Liver (tissue), 9 donors: ENCODE measurements around the gene DNAH17. TPM values are rescaled to one million over a fixed set of nuclear protein-coding genes. Genes with fewer than 3 reads are reported as not detected.

Experiments
- DNase-seq: peaks from one replicate; pipeline ENCODE4 v3.0.0-alpha.2; 2017; ENCODE audit warnings: low spot score
- H3K27ac ChIP-seq, 2 donors: one replicate each; pipeline ENCODE4 v1.7.0; 2013; ENCODE audit warnings: inconsistent platforms in 2 of 2, low read length in 2 of 2, control low read depth in 1 of 2, low read depth in 1 of 2, mild to moderate bottlenecking in 1 of 2
- H3K27me3 ChIP-seq, 4 donors: one replicate each; pipeline versions ENCODE4 v1.6.1 to v1.7.0; 2013; ENCODE audit warnings: low read length in 3 of 4, inconsistent platforms in 1 of 4, mild to moderate bottlenecking in 1 of 4, moderate library complexity in 1 of 4; ENCODE audit not compliant: control insufficient read depth in 4 of 4, insufficient read depth in 4 of 4
- H3K36me3 ChIP-seq, 4 donors: one replicate each; pipeline versions ENCODE4 v1.6.1 to v1.7.0; 2013; ENCODE audit warnings: low read length in 3 of 4, mild to moderate bottlenecking in 3 of 4, low read depth in 1 of 4, moderate library complexity in 1 of 4; ENCODE audit not compliant: control insufficient read depth in 4 of 4, insufficient read depth in 3 of 4
- H3K4me1 ChIP-seq, 4 donors: one replicate each; pipeline versions ENCODE4 v1.6.1 to v1.7.0; 2013; ENCODE audit warnings: low read length in 3 of 4, mild to moderate bottlenecking in 3 of 4, moderate library complexity in 1 of 4; ENCODE audit not compliant: control insufficient read depth in 4 of 4, insufficient read depth in 4 of 4
- H3K4me3 ChIP-seq, 3 donors: one replicate each; pipeline versions ENCODE4 v1.6.1 to v1.7.0; 2013; ENCODE audit warnings: low read length in 3 of 3, control low read depth in 1 of 3, low read depth in 1 of 3, mild to moderate bottlenecking in 1 of 3
- H3K9ac ChIP-seq, 2 donors: one replicate each; pipeline ENCODE4 v1.7.0; 2013; ENCODE audit warnings: low read length in 2 of 2, mild to moderate bottlenecking in 2 of 2, moderate library complexity in 2 of 2, control low read depth in 1 of 2, low read depth in 1 of 2
- H3K9me3 ChIP-seq, 4 donors: one replicate each; pipeline versions ENCODE4 v1.6.1 to v1.7.0; 2013; ENCODE audit warnings: low read length in 3 of 4; ENCODE audit not compliant: control insufficient read depth in 4 of 4
- EGR1 ChIP-seq, 2 donors: IDR thresholded peaks; 2 replicates each; pipeline ENCODE4 v1.6.1; 2016 to 2018; ENCODE audit warnings: antibody characterized with exemption in 2 of 2, low read depth in 2 of 2
- FOXA1 ChIP-seq: IDR thresholded peaks from 2 replicates; pipeline ENCODE4 v1.6.1; 2016; ENCODE audit warnings: antibody characterized with exemption
- FOXA2 ChIP-seq: IDR thresholded peaks from 2 replicates; pipeline ENCODE4 v1.6.1; 2016; ENCODE audit warnings: antibody characterized with exemption
- GABPA ChIP-seq, 2 donors: IDR thresholded peaks in 1 of 2; conservative IDR thresholded peaks in 1 of 2; 2 replicates each; pipeline ENCODE4 v1.6.1; 2016; ENCODE audit warnings: antibody characterized with exemption in 2 of 2, mild to moderate bottlenecking in 1 of 2, moderate library complexity in 1 of 2
- HNF4A ChIP-seq, 2 donors: conservative IDR thresholded peaks; 2 replicates each; pipeline ENCODE4 v1.6.1; 2016; ENCODE audit warnings: antibody characterized with exemption in 2 of 2, mild to moderate bottlenecking in 2 of 2
- HNF4G ChIP-seq: IDR thresholded peaks from 2 replicates; pipeline ENCODE4 v1.6.1; 2016; ENCODE audit warnings: antibody characterized with exemption
- JUND ChIP-seq, 2 donors: IDR thresholded peaks; 2 replicates each; pipeline ENCODE4 v1.6.1; 2016; ENCODE audit warnings: antibody characterized with exemption in 2 of 2
- NR2F2 ChIP-seq: IDR thresholded peaks from 2 replicates; pipeline ENCODE4 v1.6.1; 2016; ENCODE audit warnings: antibody characterized with exemption
- RAD21 ChIP-seq, 2 donors: IDR thresholded peaks; 2 replicates each; pipeline ENCODE4 v1.6.1; 2016; ENCODE audit warnings: antibody characterized with exemption in 2 of 2, mild to moderate bottlenecking in 2 of 2
- SP1 ChIP-seq: IDR thresholded peaks from 2 replicates; pipeline ENCODE4 v1.6.1; 2018; ENCODE audit warnings: antibody characterized with exemption, mild to moderate bottlenecking
- TAF1 ChIP-seq: conservative IDR thresholded peaks from 2 replicates; pipeline ENCODE4 v1.6.1; 2016; ENCODE audit warnings: antibody characterized with exemption, mild to moderate bottlenecking
- ZBTB33 ChIP-seq: IDR thresholded peaks from 2 replicates; pipeline ENCODE4 v1.6.1; 2016; ENCODE audit warnings: antibody characterized with exemption
- WGBS: extraction: QIAGEN DNeasy Blood & Tissue Kit; methylation state at CpG from one replicate; pipeline ENCODE4 v1.1.7; 2013; 5-methylcytosine and 5-hydroxymethylcytosine counted together
- polyA plus RNA-seq, 2 donors: library from polyadenylated mRNA; stranded (reverse) in 1 of 2; unstranded in 1 of 2; fragments of 200-250 nt in 1 of 2; fragments of >200 nt in 1 of 2; fragmentation: Nextera tagmentation in 1 of 2; extraction: Ambion mirVana in 1 of 2; gene quantifications; one replicate each; pipeline versions ENCODE4 v1.2.1 to v1.2.3, GENCODE V29; 2013 to 2015
- total RNA-seq, 2 donors: library from RNA; depleted of rRNA; stranded (reverse); fragments of >200 nt; gene quantifications; one replicate each; pipeline ENCODE4 v1.2.3, GENCODE V29; 2014
- TF ChIP-seq, protein P1 (sequence below): IDR thresholded peaks from 2 replicates; pipeline ENCODE4 v1.6.1; 2016; ENCODE audit warnings: antibody characterized with exemption
- TF ChIP-seq, protein P2 (sequence below): IDR thresholded peaks from 2 replicates; pipeline ENCODE4 v1.6.1; 2016; ENCODE audit warnings: antibody characterized with exemption
- donor health status: healthy.
- donor health status: healthy.
- donor health status: healthy.
- donor health status: healthy.
- donor health status: healthy.

The DNAH17 gene
- total and polyA plus RNA-seq, 4 donors: 0.09 to 0.79 TPM; not detected in 2

- Histone ChIP-seq H3K4me1 (peaks cover 8 to 9% (median 8%) of the 10 kb centered on the region in 4 donors), H3K4me3 (no peak overlapping the region), H3K9ac (no peak overlapping the region), H3K27ac (no peak overlapping the region), H3K36me3 (peaks cover 8 to 33% (median 16%) of the 10 kb centered on the region in 4 donors), H3K9me3 (no peaks in the 10 kb centered on the region), H3K27me3 (no peaks in the 10 kb centered on the region)
- 95% methylated on average over 6 of the region's 6 CpGs for WGBS
- DNase-seq: no peak
- TF ChIP-seq FOXA2 (no peak), RAD21 (IDR thresholded peaks at IDR 0.05) (no peak), ZBTB33 (no peak), NR2F2 (no peak), FOXA1 (no peak), HNF4A (conservative IDR thresholded peaks at IDR 0.05) (no peak), EGR1 (IDR thresholded peaks at IDR 0.05; ENCODE audit: low read depth in 2 of 2) (no peak), JUND (IDR thresholded peaks at IDR 0.05) (no peak), HNF4G (no peak)
- TF ChIP-seq, protein P1, sequence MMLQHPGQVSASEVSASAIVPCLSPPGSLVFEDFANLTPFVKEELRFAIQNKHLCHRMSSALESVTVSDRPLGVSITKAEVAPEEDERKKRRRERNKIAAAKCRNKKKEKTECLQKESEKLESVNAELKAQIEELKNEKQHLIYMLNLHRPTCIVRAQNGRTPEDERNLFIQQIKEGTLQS: no peak
Observed at GRCh38 chr17:78406396-78406795, 170.8 kb downstream of the DNAH17 start.

- TF ChIP-seq NR2F2 (no peak), HNF4G (no peak), JUND (IDR thresholded peaks at IDR 0.05) (no peak), SP1 (no peak), GABPA (IDR thresholded peaks at IDR 0.05 in 1 of 2, conservative IDR thresholded peaks at IDR 0.05 in 1 of 2) (no peak)
- TF ChIP-seq, protein P2, sequence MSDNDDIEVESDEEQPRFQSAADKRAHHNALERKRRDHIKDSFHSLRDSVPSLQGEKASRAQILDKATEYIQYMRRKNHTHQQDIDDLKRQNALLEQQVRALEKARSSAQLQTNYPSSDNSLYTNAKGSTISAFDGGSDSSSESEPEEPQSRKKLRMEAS: no peak
Observed at GRCh38 chr17:78403822-78404221, 173.4 kb downstream of the DNAH17 start.

GRCh38 chr17:78401891-78402290 is 175.3 kb downstream of the DNAH17 start:
- TF ChIP-seq HNF4G (no peak), ZBTB33 (no peak), TAF1 (no peak)
- TF ChIP-seq, protein P1: no peak
- TF ChIP-seq, protein P2: no peak
- peaks cover 19 to 67% (median 39%) of the 10 kb centered on the region in 4 donors for H3K36me3 ChIP-seq
- H3K9me3 ChIP-seq: no peaks in the 10 kb centered on the region
- H3K27me3 ChIP-seq: no peaks in the 10 kb centered on the region
- H3K9ac ChIP-seq: no peak overlapping the region
- no peak overlapping the region for H3K4me3 ChIP-seq
- H3K4me1 ChIP-seq: peaks cover 4 to 9% (median 7%) of the 10 kb centered on the region in 4 donors
- no peak overlapping the region for H3K27ac ChIP-seq
- no peak for DNase-seq
- 79% methylated on average over 8 of the region's 8 CpGs for WGBS

More at GRCh38 chr17:78403822-78404221, 173.4 kb downstream of the DNAH17 start:
- Histone ChIP-seq H3K27me3 (no peaks in the 10 kb centered on the region), H3K9me3 (no peaks in the 10 kb centered on the region), H3K9ac (no peak overlapping the region), H3K4me3 (no peak overlapping the region), H3K36me3 (peaks cover 18 to 58% (median 37%) of the 10 kb centered on the region in 4 donors), H3K27ac (no peak overlapping the region), H3K4me1 (peaks cover 4 to 7% (median 5%) of the 10 kb centered on the region in 4 donors)
- 95% methylated on average over 14 of the region's 14 CpGs for WGBS
- no peak for DNase-seq
